CD4-positive, alpha-beta T cell (primary cell): ENCODE results near the gene ZNF48. TPM values are rescaled to one million over a fixed set of nuclear protein-coding genes. Genes with fewer than 3 reads are reported as not detected.

Experiments
- ATAC-seq: fragments of 200-7000 bp; cut with Tn5 transposase; one replicate; pipeline ENCODE4 v1.10.0; 2022; ENCODE audit warnings: mild to moderate bottlenecking; ENCODE audit not compliant: poor library complexity
- CTCF ChIA-PET: fragments of 350-600 bp; sonication (Branson Sonifier 250); formaldehyde crosslinking; loops from one replicate; lab custom pipeline; 2021; ENCODE audit warnings: antibody characterized with exemption, inconsistent platforms; lab: Charles Lee
- POLR2A ChIA-PET: fragments of 350-600 bp; sonication (Branson Sonifier 250); formaldehyde crosslinking; loops from one replicate; lab custom pipeline; 2021; ENCODE audit warnings: antibody characterized with exemption, inconsistent platforms; lab: Charles Lee
- DNase-seq, 14 experiments: peaks; one replicate each; pipeline ENCODE4 v3.0.0-alpha.2; 2013 to 2020; ENCODE audit warnings: mixed read lengths in 2 of 14
- H3K27ac ChIP-seq, 2 donors: one replicate each; pipeline versions ENCODE4 v1.5.1 to v1.7.0; 2013; ENCODE audit warnings: low read length in 2 of 2, low read depth in 1 of 2, mild to moderate bottlenecking in 1 of 2
- H3K27me3 ChIP-seq, 2 experiments: 1 replicate in 1 of 2; 2 replicates in 1 of 2; pipeline versions ENCODE4 v1.6.1 to v1.7.0; 2013; ENCODE audit warnings: low read length in 2 of 2, control low read depth in 1 of 2, mild to moderate bottlenecking in 1 of 2, moderate library complexity in 1 of 2; ENCODE audit not compliant: insufficient read depth in 2 of 2, control insufficient read depth in 1 of 2
- H3K36me3 ChIP-seq: one replicate; pipeline ENCODE4 v1.6.1; 2013; ENCODE audit warnings: low read length, control low read depth; ENCODE audit not compliant: insufficient read depth
- H3K4me1 ChIP-seq: one replicate; pipeline ENCODE4 v1.6.1; 2013; ENCODE audit warnings: low read length, control low read depth; ENCODE audit not compliant: insufficient read depth
- H3K4me3 ChIP-seq: one replicate; pipeline ENCODE4 v1.5.1; 2013; ENCODE audit warnings: mild to moderate bottlenecking, low read length, moderate library complexity
- H3K9me3 ChIP-seq, 2 experiments: 1 replicate in 1 of 2; 2 replicates in 1 of 2; pipeline versions ENCODE4 v1.6.1 to v1.7.0; 2013; ENCODE audit warnings: low read length in 2 of 2, mild to moderate bottlenecking in 2 of 2, control low read depth in 1 of 2, moderate library complexity in 1 of 2; ENCODE audit not compliant: control insufficient read depth in 1 of 2, insufficient read depth in 1 of 2
- H3K27ac Mint-ChIP-seq: one replicate; pipeline ENCODE4 v1.8.0; 2020; ENCODE audit warnings: mixed read lengths
- H3K27me3 Mint-ChIP-seq: one replicate; pipeline ENCODE4 v1.8.0; 2021; ENCODE audit warnings: mixed read lengths
- H3K36me3 Mint-ChIP-seq: one replicate; pipeline ENCODE4 v1.8.0; 2021; ENCODE audit warnings: low read depth, mixed read lengths
- H3K4me1 Mint-ChIP-seq: one replicate; pipeline ENCODE4 v1.8.0; 2021; ENCODE audit warnings: low read depth, mixed read lengths
- H3K4me3 Mint-ChIP-seq: one replicate; pipeline ENCODE4 v1.8.0; 2020; ENCODE audit warnings: mild to moderate bottlenecking, mixed read lengths
- H3K9me3 Mint-ChIP-seq: one replicate; pipeline ENCODE4 v1.8.0; 2020; ENCODE audit warnings: mixed read lengths
- intact Hi-C, 2 experiments: fragments of 100-400 bp; cut with DNase I in 1 of 2; cut with micrococcal nuclease in 1 of 2; formaldehyde crosslinking; loops; one replicate each; pipeline versions ENCODE4 v1.15.1 to v1.9.0; 2023 to 2025; cut with DNase I, micrococcal nuclease
- total RNA-seq, 174 experiments: library from RNA in 2 of 174; stranded (reverse) in 2 of 174; gene quantifications; one replicate each; pipeline ENCODE4 v1.2.3 and lab custom pipeline; 2021 to 2026
- TF ChIP-seq, protein P1 (sequence below): fragments of 200-600 bp; IDR thresholded peaks from one replicate; pipeline ENCODE4 v1.8.0; 2022; ENCODE audit warnings: antibody characterized with exemption, mild to moderate bottlenecking

The ZNF48 gene
- total RNA-seq, 2 experiments from 2014 or later = 3.4 to 3.5 TPM

DNA sequence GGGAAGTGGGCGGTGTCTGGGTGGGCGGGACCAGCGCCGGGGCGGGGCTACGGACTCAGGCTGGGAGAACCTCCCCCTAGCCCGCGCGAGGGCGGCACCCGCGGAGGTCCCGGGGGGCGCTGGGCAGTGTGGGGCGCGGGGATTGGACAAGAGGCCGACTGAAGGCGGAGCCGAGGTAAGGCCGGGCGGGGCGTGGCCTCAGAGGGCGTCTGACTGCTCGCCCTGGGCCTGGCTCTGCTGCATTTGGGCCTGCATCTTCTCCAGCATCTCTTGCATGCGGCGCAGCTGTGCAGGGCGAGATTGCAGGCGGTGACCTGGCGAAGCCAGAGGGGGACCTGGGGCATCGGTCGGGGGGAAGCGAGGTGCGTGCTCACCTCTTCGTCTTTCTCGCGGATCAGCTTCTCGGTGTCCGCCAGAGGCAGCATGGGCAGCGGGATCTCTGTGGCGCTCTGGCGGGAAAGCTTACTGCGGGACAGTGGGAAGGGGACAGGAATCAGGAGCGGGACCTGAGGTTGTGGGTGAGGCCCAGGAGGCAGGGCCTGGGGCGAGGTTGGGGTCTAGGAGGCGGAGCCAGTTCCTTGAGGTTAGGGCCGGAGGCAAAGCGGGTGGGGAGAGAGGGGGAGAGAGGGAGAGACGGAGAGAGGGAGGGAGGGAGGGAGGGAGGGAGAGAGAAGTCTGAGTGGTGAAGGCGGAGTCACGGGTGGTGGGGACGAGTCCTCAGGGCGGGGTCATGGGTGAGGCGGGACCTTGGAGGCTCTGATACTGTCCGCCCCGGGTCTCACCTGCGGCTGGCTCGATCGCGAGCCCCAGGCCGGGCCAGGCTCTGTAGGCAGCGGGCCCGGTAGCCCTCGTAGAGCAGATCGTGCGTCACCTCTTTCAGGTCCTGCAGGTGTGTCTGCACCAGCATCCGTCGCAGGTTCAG lies 16.7 kb upstream of the ZNF48 start:
- Mint-ChIP-seq H3K36me3 (peaks cover 41% of the 10 kb centered on the region), H3K4me1 (peaks cover 59% of the 10 kb centered on the region), H3K4me3 (peak overlapping the region; percentile 99), H3K27me3 (no peaks in the 10 kb centered on the region), H3K27ac (peak overlapping the region; percentile 100), H3K9me3 (no peaks in the 10 kb centered on the region)
- Histone ChIP-seq H3K4me3 (peak overlapping the region; percentile 71), H3K9me3 (no peaks in the 10 kb centered on the region), H3K27me3 (no peaks in the 10 kb centered on the region), H3K4me1 (peaks cover 79% of the 10 kb centered on the region), H3K27ac (peak overlapping the region; percentile 100), H3K36me3 (peaks cover 25% of the 10 kb centered on the region)
- POLR2A ChIA-PET = interaction anchor here (0.9 to 7.3 kb wide), 18 partner anchors 9 to 320 kb away, joined by 3 to 153 read pairs (median 8); partner anchors contain the start of genes ALDOA, CD2BP2, CORO1A and DCTPP1
- intact Hi-C loops = loop anchor here (1.0 to 10.0 kb wide), 3 partner anchors 8 to 546 kb away; partner anchors contain the start of genes FBXL19 (in 1 of the 2) and TBC1D10B (in 1 of the 2)
- CTCF ChIA-PET = interaction anchor here (0.6 to 3.7 kb wide), 3 partner anchors 13 to 32 kb away, joined by 3 to 14 read pairs (median 4); no protein-coding TSS in a partner anchor
- DNase-seq = peak; percentile 98 to 100 (median 100)
- TF ChIP-seq, protein P1, sequence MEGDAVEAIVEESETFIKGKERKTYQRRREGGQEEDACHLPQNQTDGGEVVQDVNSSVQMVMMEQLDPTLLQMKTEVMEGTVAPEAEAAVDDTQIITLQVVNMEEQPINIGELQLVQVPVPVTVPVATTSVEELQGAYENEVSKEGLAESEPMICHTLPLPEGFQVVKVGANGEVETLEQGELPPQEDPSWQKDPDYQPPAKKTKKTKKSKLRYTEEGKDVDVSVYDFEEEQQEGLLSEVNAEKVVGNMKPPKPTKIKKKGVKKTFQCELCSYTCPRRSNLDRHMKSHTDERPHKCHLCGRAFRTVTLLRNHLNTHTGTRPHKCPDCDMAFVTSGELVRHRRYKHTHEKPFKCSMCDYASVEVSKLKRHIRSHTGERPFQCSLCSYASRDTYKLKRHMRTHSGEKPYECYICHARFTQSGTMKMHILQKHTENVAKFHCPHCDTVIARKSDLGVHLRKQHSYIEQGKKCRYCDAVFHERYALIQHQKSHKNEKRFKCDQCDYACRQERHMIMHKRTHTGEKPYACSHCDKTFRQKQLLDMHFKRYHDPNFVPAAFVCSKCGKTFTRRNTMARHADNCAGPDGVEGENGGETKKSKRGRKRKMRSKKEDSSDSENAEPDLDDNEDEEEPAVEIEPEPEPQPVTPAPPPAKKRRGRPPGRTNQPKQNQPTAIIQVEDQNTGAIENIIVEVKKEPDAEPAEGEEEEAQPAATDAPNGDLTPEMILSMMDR = no peak
- ATAC-seq = peak; percentile 74

DNA sequence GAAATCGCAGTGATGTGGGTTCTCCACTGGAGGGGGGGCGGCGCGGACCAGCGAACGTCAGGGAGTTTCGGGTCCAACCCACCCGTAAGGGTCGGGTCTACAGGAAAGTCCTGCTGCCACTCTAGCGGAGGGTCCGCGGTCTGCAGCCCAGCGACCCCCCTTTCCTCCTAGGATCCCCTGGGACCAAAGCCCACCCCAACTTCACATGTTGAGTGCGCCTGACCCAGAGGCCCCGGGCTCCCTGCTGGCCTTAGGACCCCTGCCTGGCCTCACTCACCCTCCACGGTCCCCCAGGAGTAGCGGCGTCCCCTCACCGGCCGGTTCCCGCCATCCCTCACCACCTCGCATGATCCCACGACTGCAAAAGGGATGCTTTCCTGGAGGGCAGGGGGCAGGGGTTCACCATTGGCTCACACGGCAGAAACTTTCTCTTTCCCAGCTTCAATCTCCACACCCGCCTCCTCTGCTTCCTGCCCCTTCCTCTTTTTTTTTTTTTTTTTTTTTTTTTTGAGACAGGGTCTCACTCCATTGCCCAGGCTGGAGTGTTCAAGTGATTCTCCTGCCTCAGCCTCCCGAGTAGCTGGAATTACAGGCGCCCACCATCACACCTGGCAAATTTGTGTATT lies 15.9 kb upstream of the ZNF48 start:
- H3K36me3 ChIP-seq = peaks cover 25% of the 10 kb centered on the region
- peak overlapping the region; percentile 71 for H3K4me3 ChIP-seq
- Mint-ChIP-seq H3K36me3 (peaks cover 41% of the 10 kb centered on the region), H3K27me3 (no peaks in the 10 kb centered on the region), H3K4me3 (peak overlapping the region; percentile 99), H3K27ac (peak overlapping the region; percentile 100), H3K9me3 (no peaks in the 10 kb centered on the region), H3K4me1 (peaks cover 64% of the 10 kb centered on the region)
- ChIA-PET CTCF (interaction anchor here (0.8 to 1.9 kb wide), 2 partner anchors 8 to 30 kb away, joined by 3 to 10 read pairs; no protein-coding TSS in a partner anchor), POLR2A (interaction anchor here (0.9 to 7.3 kb wide), 8 partner anchors 9 to 314 kb away, joined by 3 to 153 read pairs (median 18); partner anchors contain the start of genes ALDOA, CORO1A, TBC1D10B and ZNF48)
- ATAC-seq (no peak), DNase-seq (peak in 1 of 14 experiments; percentile 13)
- intact Hi-C loops = loop anchor here (2.0 to 10.0 kb wide), 2 partner anchors 30 to 546 kb away; partner anchors contain the start of gene FBXL19 (in 1 of the 2)
- H3K9me3 ChIP-seq = no peaks in the 10 kb centered on the region
- no peaks in the 10 kb centered on the region for H3K27me3 ChIP-seq
- TF ChIP-seq, protein P1 = no peak
- H3K27ac ChIP-seq = peak overlapping the region; percentile 83 to 100
- H3K4me1 ChIP-seq = peaks cover 87% of the 10 kb centered on the region
